HTERT RPE-1 (cell line): ENCODE data around the gene PIGZ.

Experiments used
- in situ Hi-C: fragments of 300-500 bp; cut with MboI; formaldehyde crosslinking; loops from 4 replicates; pipeline ENCODE4 v1.14.3; 2020; ENCODE audit warnings: low sequenced_read_pairs

PIGZ gene

DNA sequence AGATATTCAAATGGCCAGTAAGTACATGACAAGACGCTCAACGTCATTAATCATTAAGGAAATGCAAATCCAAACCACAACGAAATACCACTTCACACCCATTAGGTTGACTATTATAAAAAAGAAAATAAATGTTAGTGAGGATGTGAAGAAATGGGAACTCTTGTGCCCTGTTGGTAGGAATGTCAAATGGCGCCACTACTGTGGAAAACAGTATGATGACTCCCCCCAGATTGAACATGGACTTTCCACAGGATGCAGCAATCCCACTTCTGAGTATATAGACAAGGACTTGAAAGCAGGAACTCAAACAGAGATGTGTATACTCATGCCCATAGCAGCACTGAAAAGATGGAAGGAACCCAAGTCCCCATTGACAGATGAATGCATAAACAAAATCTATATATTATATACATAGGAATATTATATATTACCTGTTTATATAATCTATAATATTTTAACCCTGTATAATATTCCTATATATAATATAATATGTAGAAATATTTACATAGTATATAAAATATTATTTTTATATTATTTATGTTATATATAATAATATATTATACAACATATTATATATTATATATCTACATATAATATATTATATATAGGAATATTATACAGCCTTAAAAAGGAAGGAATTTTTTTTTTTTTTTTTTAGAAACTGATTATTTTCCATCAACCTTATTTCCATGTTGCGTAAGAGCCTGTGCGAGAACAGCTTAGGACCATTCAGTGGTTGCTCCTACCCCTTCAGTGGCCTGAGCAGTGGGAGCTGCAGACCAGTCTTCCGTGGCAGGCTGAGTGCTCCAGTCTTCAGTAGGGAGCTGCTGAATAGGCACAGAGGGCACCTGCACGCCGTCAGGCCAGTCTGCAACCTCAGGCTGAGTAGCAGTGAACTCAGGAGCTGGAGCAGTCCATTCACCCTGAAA lies 17.6 kb upstream of the PIGZ start:
- in situ Hi-C loops, result no loop called here

DNA sequence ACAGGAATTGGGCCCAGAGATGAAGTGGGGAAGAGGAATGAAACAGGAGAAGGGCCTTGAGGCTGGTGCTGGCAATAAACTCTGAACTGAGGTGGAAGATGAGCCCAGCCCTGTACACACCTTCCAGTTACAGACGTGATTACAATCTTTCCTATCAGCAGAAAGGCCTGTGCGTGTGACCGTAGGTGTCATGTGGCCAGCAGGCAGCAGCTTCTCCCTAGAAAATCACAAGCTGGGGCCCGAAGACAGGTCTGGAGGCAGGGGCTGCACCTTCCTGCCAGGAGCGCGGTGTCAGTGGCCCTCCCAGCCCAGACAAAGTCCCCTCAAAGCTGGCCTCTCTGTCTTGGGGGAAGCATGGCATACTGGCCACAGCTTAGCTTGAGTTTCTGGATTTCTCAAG lies 16.7 kb upstream of the PIGZ start:
- in situ Hi-C loops, result no loop called here

DNA sequence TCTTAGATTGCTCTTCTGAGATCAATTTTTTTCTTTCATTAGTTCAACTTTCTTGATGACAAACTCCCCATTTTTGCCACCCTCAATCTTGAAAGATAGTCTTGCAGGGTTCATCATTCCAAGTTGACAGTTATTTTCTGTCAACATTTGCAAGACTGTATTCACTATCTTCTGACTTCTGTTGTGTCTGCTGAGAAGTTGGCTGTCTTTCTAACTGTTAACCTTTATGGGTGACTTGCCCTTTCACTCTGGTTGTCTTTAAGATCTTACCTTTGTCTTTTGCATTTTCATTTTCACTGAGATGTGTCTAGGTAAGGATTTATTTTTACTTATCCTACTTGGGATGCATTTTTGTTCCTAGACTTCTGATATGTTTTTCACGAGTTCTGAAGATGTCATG lies 14.6 kb upstream of the PIGZ start:
- in situ Hi-C loops, result no loop called here

DNA sequence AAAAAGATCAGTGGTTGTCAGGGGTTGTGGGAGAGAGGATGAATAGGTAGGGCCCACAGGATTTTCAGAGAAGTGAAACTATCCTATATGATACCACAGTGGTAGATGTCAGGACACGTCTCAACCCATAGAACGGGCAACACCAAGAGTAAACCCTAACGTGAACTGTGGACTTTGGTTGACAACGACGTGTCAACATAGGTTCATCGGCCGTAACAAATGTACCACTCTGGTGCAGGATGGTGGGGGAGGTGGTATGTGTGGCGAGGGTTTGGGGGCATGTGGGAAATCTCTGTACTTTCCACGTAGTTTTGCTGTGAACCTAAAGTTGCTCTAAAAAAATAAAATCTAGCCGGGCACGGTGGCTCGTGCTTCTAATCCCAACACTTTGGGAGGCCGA lies 13.0 kb upstream of the PIGZ start:
- in situ Hi-C loops, result no loop called here

DNA sequence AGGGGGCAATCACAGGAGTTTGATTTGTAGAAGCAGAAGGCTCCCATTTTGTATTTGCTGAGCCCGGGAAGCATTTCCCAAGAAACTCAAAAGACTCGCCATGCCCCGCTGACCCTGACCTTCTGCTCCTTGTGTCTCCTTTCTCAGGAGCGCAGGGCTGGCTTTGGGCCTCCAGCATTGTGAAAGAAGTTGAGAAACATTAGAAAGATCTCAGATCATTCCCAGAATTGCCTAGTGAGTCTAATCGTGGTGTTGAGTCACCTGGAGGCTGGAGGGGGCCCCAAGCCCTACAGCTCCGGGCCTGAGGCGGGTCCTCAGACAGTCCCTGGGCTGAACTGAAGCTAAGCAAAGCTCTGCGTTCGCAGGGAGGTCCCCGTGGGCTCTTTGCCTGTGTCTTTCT lies 10.9 kb upstream of the PIGZ start:
- in situ Hi-C loops, result no loop called here

DNA sequence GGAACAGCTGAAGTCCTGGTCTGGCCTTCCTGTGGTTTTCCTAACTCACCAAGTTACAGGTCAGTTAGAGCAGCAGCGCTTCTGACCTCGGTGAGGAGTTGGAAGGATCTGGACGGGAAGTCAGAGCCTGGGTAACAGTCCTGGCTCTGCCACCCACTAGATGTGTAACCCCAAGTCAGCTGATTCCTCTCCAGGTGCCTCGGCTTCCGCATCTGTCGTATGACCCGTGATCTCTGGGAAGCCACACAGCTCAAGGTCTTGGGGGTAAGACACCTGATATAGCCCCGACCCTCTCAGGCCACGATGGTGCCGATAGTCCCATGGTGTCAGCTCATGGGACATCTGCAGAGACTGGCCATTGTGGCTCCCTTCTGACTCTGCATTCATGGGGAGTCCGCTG lies 8.3 kb upstream of the PIGZ start:
- in situ Hi-C loops, result no loop called here

DNA sequence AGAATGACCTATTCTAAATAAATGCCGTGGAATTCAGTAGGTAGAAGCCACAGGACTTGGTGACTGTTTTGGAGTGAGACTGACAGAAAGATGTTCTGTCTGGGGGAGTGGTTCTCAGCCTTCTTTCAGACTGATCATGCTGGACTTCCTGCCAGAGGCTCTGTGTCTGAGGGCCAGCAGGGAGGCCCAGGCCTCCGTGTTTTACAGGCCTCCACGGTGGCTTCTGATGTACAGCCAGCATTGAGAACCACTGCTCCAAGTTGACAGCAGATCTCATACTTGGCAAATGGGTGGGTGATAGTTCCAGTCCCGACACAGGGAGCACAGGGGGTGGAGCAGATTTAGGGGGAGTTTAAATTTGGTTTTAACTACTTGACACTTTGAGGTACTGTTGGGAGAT lies 6.7 kb upstream of the PIGZ start:
- in situ Hi-C loops, result no loop called here

DNA sequence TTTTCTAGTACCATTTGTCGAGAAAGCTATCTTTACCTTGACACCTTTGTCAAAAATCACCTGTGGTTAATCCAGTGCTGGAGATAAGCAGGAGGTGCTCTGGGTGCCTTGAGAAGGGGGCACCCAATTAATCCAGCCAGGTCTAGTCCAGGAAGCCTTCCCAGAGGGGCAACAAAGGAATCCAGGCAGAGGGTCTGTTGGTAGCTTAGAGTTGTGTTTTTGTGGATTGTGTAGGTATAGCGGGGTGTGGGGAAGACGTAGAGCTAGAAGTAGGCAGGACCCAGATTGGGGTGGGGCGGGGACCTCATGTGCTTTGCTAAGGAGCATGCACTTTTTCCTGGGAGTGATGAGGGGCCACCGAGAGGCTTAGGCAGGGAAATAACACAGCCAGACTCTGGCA lies 6.0 kb upstream of the PIGZ start:
- in situ Hi-C loops, result no loop called here

DNA sequence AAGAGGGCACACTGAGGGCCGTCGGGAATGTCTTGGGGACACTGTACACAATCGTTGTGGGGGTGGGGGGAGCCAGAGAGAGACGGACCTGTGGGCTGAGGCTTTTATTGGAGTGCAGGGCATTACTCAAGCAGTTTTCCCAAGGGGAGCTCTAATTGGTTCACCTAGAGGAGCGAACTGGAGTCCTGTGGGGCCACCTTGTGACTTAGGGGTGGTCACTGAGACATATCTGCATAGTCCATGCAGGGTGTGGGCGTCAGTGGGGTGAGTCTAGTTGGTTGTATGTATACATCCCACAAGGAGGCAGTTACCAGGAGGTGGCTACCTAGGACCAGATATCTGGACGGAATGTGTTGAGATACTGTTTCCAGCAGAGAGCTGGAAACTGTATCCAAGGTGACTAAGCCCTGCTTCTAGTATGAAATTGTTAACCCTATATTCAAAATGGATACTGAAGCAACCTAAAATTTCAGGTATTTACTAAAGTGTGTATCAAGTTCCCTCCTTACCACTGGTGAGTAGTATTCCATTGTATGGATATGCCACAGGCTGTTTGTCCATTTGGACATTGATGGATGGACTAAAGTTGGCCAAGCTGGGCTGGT lies 2.6 kb upstream of the PIGZ start:
- in situ Hi-C loops, result no loop called here

DNA sequence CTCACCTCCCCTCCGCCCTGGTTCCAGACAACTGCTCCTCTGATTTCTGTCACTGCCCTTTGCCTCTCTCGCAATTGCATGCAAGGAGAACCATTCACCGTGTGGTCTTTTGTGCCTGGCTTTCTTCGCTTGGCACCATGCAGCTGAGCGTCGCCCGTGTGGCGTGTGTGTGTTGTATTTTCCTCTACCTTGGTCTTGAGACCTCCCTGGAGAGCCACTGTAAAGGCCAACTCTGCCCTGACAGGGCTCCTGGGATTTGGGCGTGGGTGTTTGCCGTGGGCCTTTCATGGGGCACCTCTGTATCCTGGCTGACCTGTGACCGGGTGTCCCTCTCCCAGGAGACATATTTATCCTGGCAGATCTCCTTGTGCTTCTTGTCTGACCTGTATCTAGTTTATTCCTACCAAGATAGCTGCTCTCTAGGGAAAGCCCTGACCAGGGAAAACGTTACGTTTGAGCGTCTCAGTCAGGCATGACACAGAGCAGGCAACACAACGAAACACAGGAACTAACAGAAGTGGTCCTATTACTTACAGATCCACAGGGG lies 2.0 kb upstream of the PIGZ start:
- in situ Hi-C loops, result no loop called here

DNA sequence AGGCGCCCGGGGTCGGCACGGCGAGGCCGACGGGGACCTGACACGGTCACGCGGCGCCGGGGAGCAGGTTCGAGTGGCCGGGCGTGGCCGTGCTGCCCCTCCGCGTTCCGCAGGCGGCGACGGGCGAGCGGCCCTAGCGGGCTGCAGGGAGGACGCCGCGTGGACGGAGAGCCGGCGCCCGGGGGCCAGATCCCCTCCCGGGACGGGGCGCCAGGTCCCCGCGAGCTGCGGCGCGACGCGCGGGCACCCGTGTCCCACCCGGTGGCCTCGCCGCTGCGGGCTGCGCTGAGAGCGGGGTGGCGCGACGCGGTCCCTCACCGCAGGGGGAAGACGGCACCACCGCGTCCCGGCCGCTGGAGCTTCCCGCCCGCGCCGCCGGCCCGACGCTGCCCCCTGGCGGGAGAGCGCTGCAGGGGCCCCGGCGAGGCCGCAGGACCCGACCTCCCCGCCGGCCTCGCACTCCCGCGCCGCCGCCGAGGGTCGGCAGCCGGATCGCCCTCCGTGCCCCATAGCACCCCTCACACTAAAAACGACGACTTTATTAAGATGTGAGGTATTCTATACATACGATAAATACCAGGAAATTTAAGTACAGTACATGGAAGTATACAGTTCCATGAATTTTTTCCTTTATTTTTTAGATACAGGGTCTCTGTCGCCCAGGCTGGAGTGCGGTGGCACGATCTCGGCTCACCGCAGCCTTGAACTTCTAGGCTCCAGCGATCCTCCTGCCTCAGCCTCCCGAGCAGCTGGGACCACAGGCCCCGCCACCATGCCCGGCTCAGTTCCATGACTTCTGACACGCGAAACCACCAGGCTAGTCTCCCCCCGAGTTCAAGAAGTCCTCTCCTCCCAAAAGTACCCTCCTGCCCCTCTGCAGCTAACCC lies 1.3 kb upstream of the PIGZ start:
- in situ Hi-C loops, result no loop called here

DNA sequence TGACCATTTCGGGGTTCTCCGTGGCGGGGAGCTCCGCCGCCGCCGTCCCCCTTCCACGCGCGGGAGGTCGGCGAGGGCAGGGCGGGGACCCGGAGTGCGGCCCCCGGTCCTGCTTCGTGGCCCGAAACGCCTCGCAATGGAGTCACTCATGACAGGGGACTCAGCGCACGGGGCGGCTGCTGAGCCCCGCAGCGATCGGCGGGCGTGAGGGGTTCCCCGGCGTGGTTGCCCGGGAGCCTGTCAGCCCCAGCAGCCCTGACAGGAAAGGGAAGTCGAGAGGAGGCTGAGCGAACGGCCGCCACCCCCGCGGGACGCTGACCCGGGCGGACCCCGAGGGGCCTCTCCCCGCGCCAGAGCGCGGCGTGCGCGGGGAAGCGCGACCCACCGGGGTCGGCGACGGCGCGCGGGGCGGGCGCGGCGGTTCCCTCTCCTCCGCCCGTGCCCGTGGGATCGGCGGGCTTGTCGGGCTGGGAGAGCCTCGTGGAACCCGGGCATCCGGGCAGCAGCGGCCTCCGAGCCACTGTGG lies 564 bp upstream of the PIGZ start:
- in situ Hi-C loops, result no loop called here

DNA sequence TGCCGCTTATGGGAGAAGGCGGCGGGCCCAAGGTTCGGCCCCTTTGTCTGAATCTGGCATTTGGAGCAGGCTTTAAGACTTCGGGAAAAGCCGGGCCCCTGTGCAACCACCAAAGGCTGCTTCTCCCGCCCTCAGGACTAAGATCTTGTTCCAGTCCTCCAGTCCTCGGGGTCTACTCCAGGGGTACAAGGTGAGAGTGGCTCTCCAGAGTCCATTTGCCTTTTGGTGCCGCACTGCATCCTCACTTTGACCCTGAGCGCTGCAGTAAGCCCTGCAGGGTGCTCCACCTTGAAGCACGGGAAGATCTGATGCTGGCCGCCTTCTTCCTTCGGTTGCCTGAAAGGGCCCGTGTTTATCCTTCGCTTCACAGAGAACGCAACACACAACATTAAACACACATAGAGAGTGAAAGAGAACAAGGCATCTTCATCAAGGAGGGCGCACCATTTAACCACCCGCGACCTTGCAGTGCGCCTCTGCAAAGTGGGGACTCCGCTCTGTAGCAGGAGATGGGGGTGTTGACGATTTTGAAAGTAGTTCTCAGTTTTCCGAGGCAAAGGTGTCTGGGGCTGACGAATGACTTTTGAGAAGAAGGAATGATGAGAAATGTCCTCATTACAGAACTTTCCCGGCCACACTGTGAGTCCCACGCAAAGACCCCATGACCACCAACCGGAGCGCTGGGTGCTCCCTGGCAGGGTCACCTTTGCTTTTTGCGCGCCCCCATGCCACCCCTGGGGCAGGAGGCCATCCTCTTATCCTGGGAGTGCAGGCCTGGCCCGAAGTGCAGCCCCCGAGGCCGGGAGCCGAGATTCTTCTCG lies 1.0 kb downstream of the PIGZ start:
- in situ Hi-C loops, result no loop called here

DNA sequence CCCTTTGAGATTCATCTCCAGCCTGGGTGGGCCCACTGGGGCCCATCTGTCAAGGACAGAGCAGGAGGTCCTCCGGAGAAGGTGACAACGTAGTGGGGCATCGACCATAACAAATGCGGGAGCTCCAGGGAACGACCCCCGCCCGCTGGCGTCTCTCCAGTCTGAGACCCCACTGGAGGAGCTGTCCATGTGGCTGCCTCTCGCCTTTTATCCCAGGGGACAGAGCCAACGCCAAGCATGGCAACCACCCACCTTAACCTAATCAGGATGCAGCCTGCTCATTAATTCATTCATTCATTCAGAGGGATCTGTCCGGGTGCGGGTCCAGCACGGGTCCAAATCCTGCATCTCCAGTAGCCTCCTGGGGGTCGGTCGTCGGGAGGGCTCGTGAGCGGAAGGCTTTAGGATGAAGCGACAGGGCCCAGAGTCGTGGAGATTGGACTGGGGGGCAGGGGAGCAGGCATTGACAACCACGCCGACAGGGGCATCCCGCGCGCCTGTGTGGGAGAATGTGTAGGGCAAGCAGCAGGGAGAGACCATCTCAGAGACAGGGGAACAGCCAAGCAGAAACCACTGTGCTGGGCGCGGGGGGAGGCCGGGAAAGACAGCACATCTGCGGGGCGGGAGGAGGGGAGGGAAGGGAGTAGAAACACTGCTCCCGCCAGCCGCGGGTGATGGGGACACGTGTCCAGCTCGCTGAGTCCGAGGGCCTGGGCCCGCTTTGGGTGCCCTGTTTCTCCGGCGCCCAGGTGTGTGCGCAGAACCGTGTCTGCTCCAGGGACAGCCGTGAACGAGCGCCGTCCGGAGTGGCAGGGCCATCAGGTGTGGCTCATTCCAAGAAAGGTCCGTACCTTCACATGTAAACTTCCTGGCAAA lies 1.9 kb downstream of the PIGZ start:
- in situ Hi-C loops, result no loop called here

DNA sequence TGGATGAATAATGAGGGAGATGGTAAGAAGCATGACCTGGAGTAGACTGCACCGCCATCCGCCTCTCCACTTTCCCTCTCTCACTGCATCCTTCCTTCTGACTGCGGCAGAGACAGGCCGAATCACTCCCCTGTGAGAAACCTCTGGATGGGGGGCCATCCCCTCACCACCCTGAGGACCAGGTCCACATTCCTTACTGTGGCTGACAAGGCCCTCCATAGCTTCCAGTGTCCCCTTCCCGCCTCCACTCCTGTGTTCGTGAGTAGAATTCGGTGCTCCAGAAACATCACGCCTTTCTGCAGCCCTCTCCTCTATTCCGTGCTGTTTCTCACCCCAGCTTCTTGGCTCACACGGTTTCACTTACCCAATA lies 2.8 kb downstream of the PIGZ start:
- in situ Hi-C loops, result no loop called here

DNA sequence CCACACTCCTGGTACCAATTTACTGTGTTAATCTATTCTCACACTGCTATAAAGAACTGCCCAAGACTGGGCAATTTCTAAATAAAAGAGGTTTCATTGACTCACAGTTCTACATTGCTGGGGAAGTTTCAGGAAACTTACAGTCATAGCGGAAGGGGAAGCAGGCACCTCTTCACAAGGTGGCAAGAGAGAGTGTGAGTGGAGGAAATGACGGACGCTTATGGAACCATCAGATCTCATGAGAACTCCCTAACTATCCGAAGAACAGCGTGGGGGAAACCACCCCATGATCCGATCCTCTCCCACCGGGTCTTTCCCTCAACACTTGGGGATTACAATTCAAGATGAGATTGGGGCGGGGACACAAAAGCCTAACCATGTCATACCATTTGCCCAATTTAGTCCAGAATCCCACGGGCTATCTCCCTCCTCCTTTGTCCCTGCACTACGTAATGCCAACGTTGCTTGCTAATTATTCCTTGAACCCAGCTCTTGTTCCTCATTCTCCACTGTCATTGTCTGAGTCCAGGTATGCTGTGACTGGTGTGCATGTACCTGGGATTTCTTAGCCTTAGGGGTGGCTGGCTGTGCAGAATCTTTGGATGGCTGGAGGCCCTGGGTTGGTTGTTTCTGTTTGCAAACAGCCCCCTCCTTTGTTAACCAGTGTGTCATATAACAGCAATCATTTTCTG lies 3.4 kb downstream of the PIGZ start:
- in situ Hi-C loops, result no loop called here

DNA sequence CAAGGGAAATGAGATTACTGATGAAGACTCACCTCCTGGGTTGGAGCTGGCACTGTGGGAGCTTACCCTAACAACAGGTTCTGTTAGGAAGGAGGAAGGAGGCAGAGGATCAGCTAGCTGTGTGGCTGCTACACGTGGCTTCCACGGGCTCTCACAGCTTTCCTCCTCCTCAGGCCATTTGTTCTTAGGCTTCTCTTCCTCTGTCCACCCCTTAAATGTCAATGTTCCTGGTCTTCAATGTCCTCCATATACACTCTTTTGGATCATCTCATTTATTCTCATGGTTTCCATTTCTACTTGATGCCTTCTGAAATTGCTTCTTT lies 5.0 kb downstream of the PIGZ start:
- in situ Hi-C loops, result no loop called here

DNA sequence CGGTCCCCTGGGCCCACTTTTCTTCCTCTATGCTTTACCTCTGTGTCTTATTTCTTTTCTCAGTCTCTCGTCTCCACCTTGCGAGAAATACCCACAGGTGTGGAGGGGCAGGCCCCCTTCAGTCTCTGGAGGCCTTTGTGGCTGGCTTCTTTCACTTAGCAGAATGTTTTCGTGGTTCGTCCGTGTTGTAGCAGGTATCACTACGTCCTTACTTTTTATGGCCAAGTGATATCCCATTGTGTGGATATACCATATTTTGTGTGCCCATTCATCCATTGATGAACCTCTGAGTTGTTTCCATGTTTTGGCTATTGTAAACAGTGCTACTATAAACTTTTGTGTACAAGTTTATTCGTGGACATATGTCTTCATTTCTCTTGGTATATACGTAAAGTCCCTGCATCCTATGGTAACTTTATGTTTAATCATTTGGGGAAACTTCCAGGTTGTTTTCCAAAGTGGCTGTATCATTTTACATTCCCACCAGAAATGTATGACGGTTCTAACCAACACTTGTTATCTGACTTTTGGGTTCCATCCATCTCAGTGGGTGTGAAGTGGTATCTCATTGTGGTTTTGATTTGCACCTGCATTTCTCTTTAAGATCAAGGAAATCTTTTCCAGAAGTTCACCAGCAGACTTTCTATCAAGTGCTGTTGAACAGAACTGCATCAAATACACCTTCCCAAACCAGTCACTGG lies 5.6 kb downstream of the PIGZ start:
- in situ Hi-C loops, result no loop called here
